Hindlimb muscle (tissue), 1 donor: ENCODE data around the gene ATP10A. TPM values are rescaled to one million over a fixed set of nuclear protein-coding genes. Genes with fewer than 3 reads are reported as not detected.
A peak's percentile ranks its signal among the peaks of the same experiment; 100 is the strongest.
"Not testable (repeated sequence)": the region's sequence is repeated elsewhere in the genome, so short reads cannot be mapped to it uniquely, and the experiment has no call there.

Source experiments
- DNase-seq: peaks from one replicate; pipeline ENCODE4 v3.0.0-alpha.2; 2013
- polyA plus RNA-seq: library from polyadenylated mRNA; unstranded; fragments of 120-200 nt; gene quantifications from one replicate; pipeline ENCODE4 v1.2.1, GENCODE V29; 2013; ENCODE audit not compliant: insufficient read length

ATP10A gene
- polyA plus RNA-seq, 1 donor: 2.9 TPM

DNA sequence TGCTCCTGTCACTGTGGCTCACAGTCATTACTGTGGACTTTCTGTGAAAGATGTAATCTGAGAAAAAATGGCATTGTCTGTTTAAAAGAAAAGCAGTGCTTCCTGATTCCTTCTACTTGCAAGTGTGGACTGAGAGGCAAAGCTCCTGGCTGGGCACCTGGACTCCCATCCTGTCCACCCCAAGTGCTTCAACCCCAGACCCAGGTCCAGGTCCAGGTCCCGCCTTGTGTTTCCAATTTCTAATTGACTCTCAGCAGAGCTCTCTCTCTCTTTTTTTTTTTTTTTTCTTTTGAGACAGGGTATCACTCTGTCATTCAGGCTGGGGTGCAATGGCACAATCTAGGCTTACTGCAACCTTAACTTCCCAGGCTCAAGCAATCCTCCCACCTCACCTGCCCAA lies 94.9 kb downstream of the ATP10A start:
- no peak for DNase-seq

GRCh38 chr15:25767356-25768151 lies 95.6 kb downstream of the ATP10A start:
- no peak for DNase-seq

- DNase-seq: no peak
Observed at GRCh38 chr15:25766417-25766816, 96.7 kb downstream of the ATP10A start.

GRCh38 chr15:25764980-25765735 lies 98.0 kb downstream of the ATP10A start:
- no peak for DNase-seq

- no peak for DNase-seq
Observed at GRCh38 chr15:25763954-25764353, 99.2 kb downstream of the ATP10A start.

DNA sequence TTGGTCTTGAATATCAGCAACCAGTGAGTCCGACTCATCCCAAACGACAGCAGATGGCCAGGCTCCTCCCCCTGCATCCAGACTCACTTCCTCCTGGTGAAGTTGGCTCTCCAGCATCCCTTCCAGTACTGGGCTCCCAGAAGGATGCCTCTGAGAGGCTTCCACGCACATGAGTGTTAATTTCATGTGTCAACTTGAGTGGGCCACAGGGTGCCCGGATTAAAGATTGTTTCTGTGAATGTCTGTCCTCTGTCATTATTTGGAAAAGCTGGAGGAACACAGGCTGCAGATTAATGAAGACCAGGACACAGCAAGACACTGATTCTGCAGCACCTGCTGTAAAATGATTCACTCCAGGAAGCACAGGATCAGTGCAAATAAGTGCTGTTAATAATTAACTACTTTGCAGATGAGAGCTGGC lies 99.8 kb downstream of the ATP10A start:
- DNase-seq: no peak

DNA sequence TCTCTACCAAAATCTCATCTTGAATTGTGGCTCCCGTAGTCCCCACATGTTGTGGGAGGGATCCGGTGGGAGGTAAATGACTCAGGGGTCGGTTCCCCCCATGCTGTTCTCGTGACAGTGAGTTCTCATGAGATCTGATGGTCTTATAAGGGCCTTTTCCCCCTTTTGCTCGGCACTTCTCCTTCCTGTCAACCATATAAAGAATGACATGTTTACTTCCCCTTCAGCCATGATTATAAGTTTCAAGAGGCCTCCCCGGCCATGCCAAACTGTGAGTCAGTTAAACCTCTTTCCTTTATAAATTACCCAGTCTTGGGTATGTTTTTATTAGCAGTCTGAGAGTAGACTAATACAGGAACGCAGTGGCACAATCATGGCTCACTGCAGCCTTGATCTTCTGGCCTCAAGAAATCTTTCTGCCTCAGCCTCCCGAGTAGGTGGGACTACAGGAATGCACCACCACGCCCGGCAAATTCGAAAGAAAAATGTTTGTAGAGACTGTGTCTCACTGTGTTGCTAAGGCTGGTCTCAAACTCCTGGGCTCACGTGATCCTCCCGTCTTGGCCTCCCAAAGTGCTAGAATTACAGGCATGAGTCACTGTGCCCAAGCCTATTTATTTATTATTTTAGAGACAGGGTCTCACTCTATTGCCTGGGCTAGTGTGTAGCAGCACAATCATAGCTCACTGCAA lies 101.0 kb downstream of the ATP10A start:
- DNase-seq: no peak

- DNase-seq: no peak
Observed at GRCh38 chr15:25759421-25759820, 103.7 kb downstream of the ATP10A start.

GRCh38 chr15:25758612-25759011 lies 104.5 kb downstream of the ATP10A start:
- DNase-seq: not testable (repeated sequence)

DNA sequence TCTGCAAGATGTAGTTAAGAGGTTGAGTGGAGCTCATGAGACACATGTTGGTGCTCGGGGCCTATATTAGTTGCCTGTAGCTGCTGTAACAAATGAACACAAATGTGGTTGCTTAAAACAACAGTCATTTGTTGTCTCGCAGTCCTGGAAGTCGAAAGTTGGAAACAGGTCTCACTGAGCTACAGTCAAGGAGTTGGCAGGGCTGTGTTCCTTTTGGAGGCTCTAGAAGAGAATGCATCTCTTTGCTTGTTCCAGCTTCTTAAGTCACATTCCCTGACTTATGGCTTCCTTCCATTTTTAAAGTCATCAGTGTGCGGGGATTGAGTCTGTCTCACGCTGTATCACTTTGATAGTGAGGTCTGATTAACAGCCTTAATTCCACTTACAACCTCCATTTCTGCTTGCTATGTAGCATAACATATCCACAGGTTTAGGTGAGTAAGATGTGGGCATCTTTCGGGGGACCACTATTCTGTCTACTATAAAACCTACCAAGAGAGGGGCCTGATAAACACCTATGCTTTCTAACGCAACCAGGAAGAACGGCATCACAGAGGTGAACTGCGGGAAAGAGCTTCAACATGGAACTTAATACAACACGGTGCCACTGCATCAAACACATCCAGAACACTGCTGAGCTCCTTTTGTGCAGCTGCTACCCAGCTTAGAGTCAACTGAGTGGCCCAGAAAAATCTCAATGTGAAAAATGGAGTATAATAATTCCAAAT lies 119.4 kb downstream of the ATP10A start:
- DNase-seq: no peak

- peak; percentile 38 for DNase-seq
Observed at GRCh38 chr15:25742776-25743547, 120.2 kb downstream of the ATP10A start.

DNA sequence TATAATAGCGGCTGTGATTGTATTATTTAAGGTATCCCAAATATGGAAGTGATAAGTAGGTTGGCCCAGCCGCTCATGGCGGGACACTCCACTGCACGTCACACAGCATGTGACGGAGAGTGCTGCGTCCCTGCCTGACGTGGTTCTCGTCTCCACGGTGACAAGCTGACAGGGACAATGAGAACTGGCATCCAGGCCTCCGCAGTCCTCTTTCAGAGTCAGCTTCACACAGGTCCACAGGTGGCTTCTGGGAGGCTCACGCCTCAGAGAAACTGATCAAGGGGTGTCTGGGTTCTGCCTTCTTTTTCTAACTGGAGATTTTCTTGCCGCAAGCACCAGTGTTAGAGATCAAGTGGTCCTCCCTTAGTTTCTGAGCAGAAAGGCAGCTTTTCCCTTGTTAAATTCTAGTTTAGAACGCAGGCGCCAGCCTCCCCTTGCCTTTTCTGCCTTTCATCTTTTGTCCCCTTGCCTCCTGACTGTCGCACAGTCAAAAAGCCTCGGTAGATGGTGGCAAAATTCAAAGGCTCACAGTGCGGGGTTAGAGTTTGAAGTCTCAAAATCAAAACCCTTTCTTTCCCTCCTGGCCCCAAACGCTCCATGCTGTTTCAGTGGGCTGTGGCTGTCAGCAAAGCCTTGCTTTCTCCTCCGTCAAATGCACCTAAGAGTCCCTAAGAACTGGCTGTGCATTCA lies 120.9 kb downstream of the ATP10A start:
- no peak for DNase-seq

- no peak for DNase-seq
Observed at GRCh38 chr15:25741256-25741580, 121.9 kb downstream of the ATP10A start.

DNA sequence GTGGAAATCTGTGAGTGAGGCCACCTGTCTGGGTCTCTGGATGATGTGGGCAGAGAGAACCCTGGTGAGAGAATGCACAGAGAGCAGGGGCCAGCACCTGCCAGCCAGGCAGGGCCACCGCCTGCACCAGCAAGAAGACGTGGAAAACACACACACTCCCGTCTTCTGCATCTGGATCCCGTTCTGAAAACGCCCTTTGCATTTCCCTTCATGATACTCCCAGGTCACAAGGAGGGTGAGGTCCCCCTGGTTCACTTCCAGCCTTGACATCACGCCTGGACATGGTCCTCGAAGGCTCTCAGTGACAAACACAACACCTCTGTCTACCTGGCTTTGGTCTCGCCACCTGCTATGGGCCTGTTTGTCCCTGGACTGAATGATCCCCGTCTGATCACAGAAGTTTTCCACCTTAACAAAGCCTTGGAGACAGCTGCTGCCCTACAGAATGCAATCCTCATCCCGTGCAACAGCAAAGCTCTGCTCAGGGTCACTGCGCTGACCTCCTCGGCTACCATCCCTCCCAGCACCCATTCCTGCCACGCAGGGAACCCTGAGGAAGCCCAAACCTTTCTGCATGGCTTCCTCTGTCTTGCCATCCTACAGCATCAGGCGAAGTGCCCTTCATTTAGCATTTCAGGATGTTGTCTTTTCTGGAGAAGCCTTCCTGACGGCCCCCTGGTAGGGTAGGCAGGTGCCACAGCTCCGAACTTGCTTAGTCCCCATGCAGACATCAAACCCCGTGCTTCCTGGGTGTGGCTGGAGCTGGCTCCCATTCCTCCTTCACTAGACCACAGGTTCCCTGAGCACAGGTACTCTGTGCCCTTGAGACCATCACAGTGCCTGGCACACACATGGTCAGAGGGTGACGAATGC lies 122.5 kb downstream of the ATP10A start:
- DNase-seq: no peak

DNA sequence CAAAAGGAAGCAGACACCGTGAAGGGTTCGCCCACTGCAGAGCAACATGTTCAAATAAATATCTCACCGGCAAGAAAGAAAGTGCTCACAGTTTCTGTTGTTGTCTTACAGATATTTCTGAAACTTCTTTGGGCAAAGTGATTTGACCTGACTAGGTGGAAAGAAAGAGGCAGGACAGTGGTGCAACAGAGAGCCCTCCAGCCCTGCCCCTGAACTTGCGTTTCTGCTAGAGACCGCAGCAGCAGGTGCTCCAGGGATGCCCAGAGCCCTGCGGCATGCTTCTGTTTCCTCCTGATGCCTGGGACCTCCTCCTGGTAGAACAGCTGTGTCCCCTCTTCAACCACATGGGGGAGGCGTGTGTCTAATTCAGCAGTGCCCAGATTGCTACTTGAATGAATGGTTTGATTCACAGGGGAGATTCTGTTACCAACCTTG lies 123.4 kb downstream of the ATP10A start:
- DNase-seq: no peak

- no peak for DNase-seq
Observed at GRCh38 chr15:25738171-25738965, 124.8 kb downstream of the ATP10A start.

DNA sequence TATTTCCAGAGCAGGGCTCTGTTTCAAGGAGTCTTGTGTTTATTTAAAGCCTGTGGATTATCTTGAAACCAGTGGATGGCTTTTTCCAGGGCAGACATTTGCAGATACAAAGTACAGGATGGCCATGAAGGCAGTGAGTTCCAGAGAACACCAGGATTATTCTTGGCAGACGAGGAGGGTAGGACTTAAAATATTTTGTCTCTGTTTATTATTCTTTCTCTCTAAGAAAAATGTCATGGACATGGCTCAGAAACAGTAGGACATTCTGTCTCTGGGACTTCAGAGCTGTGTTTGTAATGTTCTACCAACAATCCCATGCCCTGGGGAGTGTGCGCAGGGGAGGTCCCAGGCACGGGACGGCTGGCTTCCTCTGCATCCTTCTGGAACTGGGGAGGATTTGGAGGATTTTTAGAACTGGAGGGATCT lies 125.9 kb downstream of the ATP10A start:
- no peak for DNase-seq

- no peak for DNase-seq
Observed at GRCh38 chr15:25736461-25736860, 126.7 kb downstream of the ATP10A start.
